Body of pancreas (tissue), 4 donors: ENCODE results near the gene DNM3. TPM values are rescaled to one million over a fixed set of nuclear protein-coding genes. Genes with fewer than 3 reads are reported as not detected.

ENCODE experiments used
- ATAC-seq: fragments of 150-250 bp; one replicate; pipeline ENCODE4 v1.9.1; 2016
- DNase-seq, 4 donors: peaks; one replicate each; pipeline ENCODE4 v3.0.0-alpha.2; 2019
- H3K27ac ChIP-seq, 4 donors: fragments of 200-600 bp; sonication (generic); 1 replicate in 3 of 4; 2 replicates in 1 of 4; pipeline versions ENCODE4 v1.5.1 to v1.6.1; 2016 to 2019; ENCODE audit warnings: mild to moderate bottlenecking in 1 of 4, mixed read lengths in 1 of 4, moderate library complexity in 1 of 4
- H3K27me3 ChIP-seq, 2 donors: fragments of 200-600 bp; sonication (generic); one replicate each; pipeline ENCODE4 v1.6.0; 2016; ENCODE audit warnings: mild to moderate bottlenecking in 1 of 2
- H3K36me3 ChIP-seq, 2 donors: fragments of 200-600 bp; sonication (generic); replicated peaks in 1 of 2; 2 replicates each; pipeline ENCODE4 v1.5.1; 2016; ENCODE audit warnings: low read depth in 2 of 2; ENCODE audit not compliant: insufficient read depth in 1 of 2
- H3K4me1 ChIP-seq: fragments of 200-600 bp; sonication (generic); one replicate; pipeline ENCODE4 v1.6.0; 2016
- H3K4me3 ChIP-seq, 2 donors: fragments of 200-600 bp; sonication (generic); 1 replicate in 1 of 2; 2 replicates in 1 of 2; pipeline ENCODE4 v1.5.1; 2016 to 2019
- H3K9me3 ChIP-seq, 3 donors: fragments of 200-600 bp; sonication (generic); 1 replicate in 2 of 3; 2 replicates in 1 of 3; pipeline ENCODE4 v1.5.1; 2016
- POLR2A ChIP-seq, 3 donors: fragments of 450-650 bp; IDR thresholded peaks; one replicate each; pipeline ENCODE4 v1.6.1; 2016; ENCODE audit warnings: antibody characterized with exemption in 3 of 3, mild to moderate bottlenecking in 2 of 3
- WGBS, 2 donors: methylation state at CpG; one replicate each; pipeline ENCODE4 v1.1.5; 2017; 5-methylcytosine and 5-hydroxymethylcytosine counted together
- intact Hi-C: fragments of 100-400 bp; cut with DNase I; formaldehyde crosslinking; loops from one replicate; pipeline ENCODE4 v1.15.1; 2023
- total RNA-seq, 2 donors: library from RNA; depleted of rRNA; stranded (reverse); fragments of >200 nt; gene quantifications; one replicate each; pipeline ENCODE4 v1.1.0, GENCODE V29; 2016
- TF ChIP-seq, protein P1 (sequence below), 7 experiments: fragments of 450-650 bp in 4 of 7; fragments of 200-600 bp in 3 of 7; sonication (generic) in 3 of 7; IDR thresholded peaks; one replicate each; pipeline ENCODE4 v1.5.1; 2016 to 2019; ENCODE audit warnings: antibody characterized with exemption in 7 of 7

Gene DNM3
- total RNA-seq, 2 donors from 2014 or later: 2.9 to 4.0 TPM

DNA sequence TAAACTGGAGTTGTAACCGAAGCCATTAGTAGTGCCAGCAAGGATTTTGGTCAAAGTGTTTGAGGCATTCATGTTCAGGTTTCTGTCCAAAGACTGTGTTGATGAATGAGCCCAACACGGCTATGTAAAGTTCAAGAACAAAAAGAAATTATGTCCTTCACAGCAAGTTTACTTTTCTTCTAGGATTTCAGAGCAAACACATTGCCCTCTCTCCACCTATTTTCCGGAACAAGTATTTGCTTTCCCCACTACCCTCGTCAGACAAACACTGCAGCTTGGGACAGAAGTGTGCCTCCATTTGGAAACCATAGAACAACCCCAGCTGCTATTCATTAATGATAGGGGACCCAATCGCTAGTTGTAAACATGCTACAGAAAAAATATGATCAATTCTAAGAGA, 427.8 kb downstream of the DNM3 start:
- H3K36me3 ChIP-seq: no peaks in the 10 kb centered on the region
- H3K4me1 ChIP-seq: peaks cover 57% of the 10 kb centered on the region
- ATAC-seq: peak; percentile 54
- peak overlapping the region; percentile 49 to 81 (median 64) for H3K27ac ChIP-seq
- TF ChIP-seq POLR2A (IDR thresholded peaks at IDR 0.05): peak in 2 of 3 donors; percentile 17 to 18
- TF ChIP-seq, protein P1, sequence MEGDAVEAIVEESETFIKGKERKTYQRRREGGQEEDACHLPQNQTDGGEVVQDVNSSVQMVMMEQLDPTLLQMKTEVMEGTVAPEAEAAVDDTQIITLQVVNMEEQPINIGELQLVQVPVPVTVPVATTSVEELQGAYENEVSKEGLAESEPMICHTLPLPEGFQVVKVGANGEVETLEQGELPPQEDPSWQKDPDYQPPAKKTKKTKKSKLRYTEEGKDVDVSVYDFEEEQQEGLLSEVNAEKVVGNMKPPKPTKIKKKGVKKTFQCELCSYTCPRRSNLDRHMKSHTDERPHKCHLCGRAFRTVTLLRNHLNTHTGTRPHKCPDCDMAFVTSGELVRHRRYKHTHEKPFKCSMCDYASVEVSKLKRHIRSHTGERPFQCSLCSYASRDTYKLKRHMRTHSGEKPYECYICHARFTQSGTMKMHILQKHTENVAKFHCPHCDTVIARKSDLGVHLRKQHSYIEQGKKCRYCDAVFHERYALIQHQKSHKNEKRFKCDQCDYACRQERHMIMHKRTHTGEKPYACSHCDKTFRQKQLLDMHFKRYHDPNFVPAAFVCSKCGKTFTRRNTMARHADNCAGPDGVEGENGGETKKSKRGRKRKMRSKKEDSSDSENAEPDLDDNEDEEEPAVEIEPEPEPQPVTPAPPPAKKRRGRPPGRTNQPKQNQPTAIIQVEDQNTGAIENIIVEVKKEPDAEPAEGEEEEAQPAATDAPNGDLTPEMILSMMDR (IDR thresholded peaks at IDR 0.05): no peak
- peak in 1 of 4 donors; percentile 26 for DNase-seq
- intact Hi-C loops: no loop called here
- WGBS, 2 donors: 33 to 50% methylated on average over 5 of the region's 5 CpGs
- no peak overlapping the region for H3K4me3 ChIP-seq
- no peaks in the 10 kb centered on the region for H3K27me3 ChIP-seq
- no peaks in the 10 kb centered on the region for H3K9me3 ChIP-seq

DNA sequence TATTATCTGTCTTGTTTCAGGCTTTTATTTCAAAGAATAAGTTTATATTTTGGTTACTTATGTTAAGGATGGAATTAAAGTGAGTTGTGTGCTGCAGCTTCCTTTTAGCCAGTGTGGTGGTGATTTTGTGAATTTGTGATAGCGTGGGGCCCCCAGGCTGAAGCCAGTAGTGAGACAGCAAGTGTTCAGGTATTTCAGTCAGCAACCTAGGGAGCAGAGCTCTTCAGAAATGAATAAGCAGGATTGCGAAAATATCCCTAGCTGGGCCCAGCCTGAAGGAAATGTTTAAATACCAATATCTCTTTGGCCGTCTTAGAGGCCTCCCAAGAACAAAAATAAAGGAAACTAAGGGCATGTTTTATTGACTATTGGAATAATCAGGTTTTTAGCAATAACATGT, 428.3 kb downstream of the DNM3 start:
- no peak for TF ChIP-seq POLR2A (IDR thresholded peaks at IDR 0.05)
- TF ChIP-seq, protein P1 (IDR thresholded peaks at IDR 0.05): no peak
- H3K4me1 ChIP-seq: peaks cover 59% of the 10 kb centered on the region
- ATAC-seq (peak; percentile 56), DNase-seq (peak in 1 of 4 donors; percentile 22)
- intact Hi-C loops: no loop called here
- 40 to 54% methylated on average over 3 of the region's 3 CpGs for WGBS, 2 donors
- H3K9me3 ChIP-seq: no peaks in the 10 kb centered on the region
- no peaks in the 10 kb centered on the region for H3K36me3 ChIP-seq
- no peaks in the 10 kb centered on the region for H3K27me3 ChIP-seq
- H3K27ac ChIP-seq: peak overlapping the region; percentile 49 to 81 (median 64)
- no peak overlapping the region for H3K4me3 ChIP-seq

DNA sequence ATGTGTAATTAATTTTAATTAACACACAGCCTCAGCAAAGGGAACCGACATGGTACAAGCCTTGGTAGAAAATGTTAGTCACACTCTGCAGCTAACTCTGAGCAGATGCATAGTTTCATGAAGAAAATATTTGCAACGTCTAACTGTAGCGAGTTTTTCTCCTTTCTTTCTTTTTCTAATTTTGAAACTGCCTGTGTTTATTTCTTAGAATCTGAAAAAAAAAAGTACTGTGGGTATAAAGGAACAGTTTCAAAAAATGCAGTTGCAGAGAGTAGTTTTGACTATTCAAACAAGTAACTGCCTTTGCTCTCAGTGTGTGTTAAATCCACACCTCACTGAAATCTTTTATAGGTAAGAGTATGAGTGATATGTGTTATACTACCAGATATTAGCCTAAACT, 429.3 kb downstream of the DNM3 start:
- H3K9me3 ChIP-seq: no peaks in the 10 kb centered on the region
- peak overlapping the region in 1 of 4 donors; percentile 81 for H3K27ac ChIP-seq
- H3K36me3 ChIP-seq: no peaks in the 10 kb centered on the region
- peaks cover 59% of the 10 kb centered on the region for H3K4me1 ChIP-seq
- intact Hi-C loops: no loop called here
- DNase-seq (no peak), ATAC-seq (no peak)
- H3K27me3 ChIP-seq: no peaks in the 10 kb centered on the region
- TF ChIP-seq, protein P1 (IDR thresholded peaks at IDR 0.05): no peak
- no peak for TF ChIP-seq POLR2A (IDR thresholded peaks at IDR 0.05)
- H3K4me3 ChIP-seq: no peak overlapping the region
- 31 to 38% methylated on average over 3 of the region's 3 CpGs for WGBS, 2 donors

DNA sequence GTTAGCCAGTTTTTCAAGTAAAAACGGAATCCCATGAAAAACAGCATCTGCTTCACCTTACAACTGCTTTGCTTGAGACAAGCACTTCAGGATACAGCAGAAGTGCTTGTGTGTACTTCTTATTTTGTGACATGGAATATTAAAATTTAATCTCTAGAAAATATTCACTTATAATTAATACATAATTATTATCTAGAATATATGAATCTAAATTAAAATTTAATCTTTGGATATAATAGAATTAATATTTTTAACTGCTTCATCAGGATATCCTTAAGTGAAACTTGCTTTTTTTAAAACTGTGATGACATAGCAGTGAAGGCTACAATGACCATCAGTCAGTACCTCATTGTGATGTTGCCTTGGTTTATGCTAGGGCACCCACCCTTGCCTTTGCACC, 430.8 kb downstream of the DNM3 start:
- intact Hi-C loops: no loop called here
- DNase-seq (no peak), ATAC-seq (no peak)
- Histone ChIP-seq H3K4me3 (no peak overlapping the region), H3K27ac (no peak overlapping the region), H3K36me3 (no peaks in the 10 kb centered on the region), H3K4me1 (peaks cover 68% of the 10 kb centered on the region), H3K9me3 (no peaks in the 10 kb centered on the region), H3K27me3 (no peaks in the 10 kb centered on the region)
- 0 to 51% methylated on average over 1 of the region's 1 CpG for WGBS, 2 donors
- TF ChIP-seq, protein P1 (IDR thresholded peaks at IDR 0.05): no peak
- TF ChIP-seq POLR2A (IDR thresholded peaks at IDR 0.05): no peak

DNA sequence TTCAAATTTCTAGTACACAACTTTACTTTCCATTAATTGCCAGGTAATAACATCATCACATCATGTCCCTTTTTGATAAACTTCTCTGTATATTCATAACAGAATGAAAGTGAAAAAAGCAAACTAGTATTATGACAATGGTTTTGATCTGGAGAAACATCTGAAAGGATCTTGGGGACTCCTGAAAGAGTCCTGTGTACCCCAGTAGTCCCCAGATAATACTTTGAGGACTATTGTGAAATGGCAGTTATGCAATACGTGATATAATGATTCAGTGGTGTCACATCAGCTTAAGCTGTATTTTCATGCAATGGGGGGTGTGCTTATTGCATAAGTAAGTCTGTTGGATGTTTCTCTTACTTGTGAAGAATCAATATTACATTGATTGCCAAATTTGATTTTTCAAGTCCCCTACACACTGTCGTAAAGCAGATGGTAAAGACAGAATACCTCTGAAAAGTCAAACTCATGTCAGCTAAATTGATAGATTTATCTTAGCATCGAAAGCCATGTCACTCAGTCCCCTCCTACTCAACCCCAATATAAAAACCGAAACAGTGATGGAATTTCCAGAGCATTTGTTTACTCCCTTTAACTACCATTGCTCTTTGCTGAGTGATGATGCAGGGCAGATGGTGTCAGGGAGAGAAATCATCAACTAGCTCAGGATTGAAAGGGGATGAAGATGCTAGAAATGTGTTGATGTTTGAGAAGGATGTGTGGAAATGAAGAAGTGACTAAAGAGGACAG, 432.5 kb downstream of the DNM3 start:
- Histone ChIP-seq H3K9me3 (no peaks in the 10 kb centered on the region), H3K4me1 (peaks cover 77% of the 10 kb centered on the region), H3K27me3 (no peaks in the 10 kb centered on the region), H3K4me3 (no peak overlapping the region), H3K36me3 (no peaks in the 10 kb centered on the region), H3K27ac (no peak overlapping the region)
- intact Hi-C loops: no loop called here
- 68 to 69% methylated on average over 4 of the region's 4 CpGs for WGBS, 2 donors
- DNase-seq (no peak), ATAC-seq (no peak)
- TF ChIP-seq POLR2A (IDR thresholded peaks at IDR 0.05): no peak
- TF ChIP-seq, protein P1 (IDR thresholded peaks at IDR 0.05): no peak
